VCaP (cell line): ENCODE data around the gene TENM4.

Source experiments
- H3K27ac ChIP-seq: fragments of 450-650 bp; 2 replicates; pipeline ENCODE4 v1.5.1; 2017
- CTCF ChIP-seq: fragments of 450-650 bp; conservative IDR thresholded peaks from 2 replicates; pipeline ENCODE4 v1.5.1; 2017; ENCODE audit warnings: mild to moderate bottlenecking, moderate library complexity

The TENM4 gene

GRCh38 chr11:79465160-79465559 is 24.3 kb upstream of the TENM4 start:
- no peak overlapping the region for H3K27ac ChIP-seq
- TF ChIP-seq CTCF = no peak

DNA sequence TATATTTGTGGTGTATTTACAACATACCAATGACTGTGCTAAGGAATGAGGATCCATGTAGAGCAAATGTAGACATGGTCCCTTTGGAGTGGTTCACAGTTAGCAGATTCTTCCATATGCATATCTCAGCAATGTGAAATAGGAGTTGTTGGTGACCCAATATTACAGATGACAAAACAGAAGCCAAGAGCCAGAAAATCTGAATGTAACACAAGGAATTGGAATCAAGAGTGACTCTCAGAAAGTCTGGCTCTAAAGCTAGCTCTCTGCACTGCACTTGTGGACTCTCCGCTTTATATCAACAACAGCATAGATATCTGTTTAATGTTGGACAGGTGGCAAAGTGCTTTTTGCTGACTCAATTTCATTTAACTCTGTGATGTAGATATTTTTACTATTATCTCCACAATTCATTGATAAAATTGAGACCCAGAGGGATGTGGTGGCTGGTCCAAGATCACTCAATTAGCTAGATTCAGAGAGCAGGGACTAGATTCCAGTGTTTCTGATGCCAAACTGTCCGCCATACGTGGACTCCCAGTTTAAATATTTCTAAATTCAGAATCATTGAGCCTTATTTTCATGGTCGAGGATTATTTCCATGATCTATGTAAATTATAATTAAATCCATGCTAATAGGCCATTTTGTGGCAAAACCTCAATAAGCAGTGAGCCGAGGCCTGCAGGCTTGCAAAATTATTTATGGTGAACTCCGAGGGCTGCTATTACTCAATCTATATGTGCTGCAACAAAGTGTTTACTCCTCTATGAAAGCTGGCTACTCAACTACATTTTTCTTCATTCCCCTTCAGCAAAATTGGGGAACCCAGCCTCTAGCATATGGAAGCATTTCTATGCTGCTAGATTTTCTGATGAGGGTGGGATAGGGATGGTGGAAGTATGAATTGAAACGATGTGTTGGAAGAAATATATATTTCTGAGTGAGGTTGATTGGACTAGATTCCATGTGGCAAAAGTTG is 21.1 kb upstream of the TENM4 start:
- no peak for TF ChIP-seq CTCF

DNA sequence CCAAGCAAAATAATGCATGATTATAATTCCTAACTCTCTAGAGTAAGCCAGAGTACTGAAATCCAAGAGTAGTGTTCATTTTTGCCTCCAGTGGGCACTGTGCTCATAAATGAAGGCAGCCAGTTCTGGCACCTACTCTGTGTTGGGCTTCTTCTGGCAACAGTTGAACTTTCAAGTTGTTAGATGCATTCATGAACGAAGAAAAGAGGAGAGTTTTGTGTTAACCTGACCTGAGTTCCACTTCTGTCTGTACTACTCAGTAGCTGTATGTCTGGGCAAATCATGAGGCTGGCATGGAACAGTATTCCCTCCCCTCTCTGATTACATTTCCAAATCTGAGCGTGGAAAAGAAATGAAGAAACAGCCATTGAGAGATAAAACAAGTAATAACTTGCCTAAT is 20.3 kb upstream of the TENM4 start:
- peak; percentile 78 for TF ChIP-seq CTCF
- no peak overlapping the region for H3K27ac ChIP-seq

More for the DNA sequence above, 21.1 kb upstream of the TENM4 start:
- no peak overlapping the region for H3K27ac ChIP-seq

- TF ChIP-seq CTCF = no peak
- H3K27ac ChIP-seq = no peak overlapping the region
Observed at GRCh38 chr11:79458709-79459108, 17.9 kb upstream of the TENM4 start.

DNA sequence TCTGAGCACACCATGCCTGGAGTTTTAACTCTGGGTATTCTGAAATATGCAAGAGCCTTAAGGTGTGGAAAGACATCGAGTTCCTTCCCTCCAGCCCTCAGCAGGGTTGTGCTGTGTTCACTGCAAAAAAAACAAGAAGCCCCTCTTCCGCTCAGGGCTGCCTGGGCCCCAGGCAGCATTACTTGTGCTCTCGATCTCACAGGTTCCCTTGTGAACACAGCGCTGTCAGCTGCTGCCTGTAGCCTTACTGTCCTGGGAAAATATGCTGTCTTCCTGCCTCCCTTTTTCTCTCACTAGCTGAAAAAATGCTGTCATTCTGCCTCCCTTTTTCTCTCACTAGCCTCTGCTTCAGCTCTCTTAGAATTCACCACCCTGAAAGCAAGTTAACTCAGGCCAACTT is 15.7 kb upstream of the TENM4 start:
- no peak overlapping the region for H3K27ac ChIP-seq
- no peak for TF ChIP-seq CTCF

- no peak for TF ChIP-seq CTCF
- H3K27ac ChIP-seq = no peak overlapping the region
Observed at GRCh38 chr11:79453617-79454016, 12.8 kb upstream of the TENM4 start.

- H3K27ac ChIP-seq = no peak overlapping the region
- no peak for TF ChIP-seq CTCF
Observed at GRCh38 chr11:79449040-79449439, 8.2 kb upstream of the TENM4 start.
